HG03442 (cell line): ENCODE data around the gene DRC3.

Source experiments
- ATAC-seq: cut with Tn5 transposase; IDR thresholded peaks from one replicate; pipeline ENCODE4 v1.9.1; 2021; ENCODE audit warnings: mild to moderate bottlenecking, moderate library complexity; ENCODE audit not compliant: unreplicated experiment

The DRC3 gene

GRCh38 chr17:18041776-18042175 is 69.1 kb downstream of the DRC3 start:
- ATAC-seq: no peak

- no peak for ATAC-seq
Measured at GRCh38 chr17:18042983-18043382, 70.3 kb downstream of the DRC3 start.

- ATAC-seq: no peak
Measured at GRCh38 chr17:18043491-18043890, 70.8 kb downstream of the DRC3 start.

DNA sequence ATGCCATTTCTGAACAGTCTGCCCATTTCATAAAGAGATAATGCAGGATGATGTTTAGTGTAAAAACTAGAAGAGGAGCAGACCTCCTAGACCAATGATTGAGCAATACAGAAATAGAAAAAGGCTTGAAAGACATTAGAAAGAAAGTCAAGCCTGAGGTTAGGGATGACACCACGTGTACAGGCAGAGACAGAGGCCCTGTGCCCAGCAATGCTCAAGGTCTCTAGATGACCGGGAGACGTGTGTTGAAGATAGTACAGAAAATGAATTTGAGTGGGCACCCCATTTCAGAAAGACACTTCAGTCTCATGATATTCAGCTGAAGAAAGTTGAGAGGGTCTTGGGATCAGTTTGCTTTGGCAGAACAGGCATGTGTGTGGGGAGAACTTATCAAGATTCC is 71.9 kb downstream of the DRC3 start:
- no peak for ATAC-seq

GRCh38 chr17:18045691-18046350 is 73.2 kb downstream of the DRC3 start:
- ATAC-seq: no peak

GRCh38 chr17:18055597-18055996 is 82.9 kb downstream of the DRC3 start:
- no peak for ATAC-seq

- no peak for ATAC-seq
Measured at GRCh38 chr17:18056214-18056613, 83.6 kb downstream of the DRC3 start.

DNA sequence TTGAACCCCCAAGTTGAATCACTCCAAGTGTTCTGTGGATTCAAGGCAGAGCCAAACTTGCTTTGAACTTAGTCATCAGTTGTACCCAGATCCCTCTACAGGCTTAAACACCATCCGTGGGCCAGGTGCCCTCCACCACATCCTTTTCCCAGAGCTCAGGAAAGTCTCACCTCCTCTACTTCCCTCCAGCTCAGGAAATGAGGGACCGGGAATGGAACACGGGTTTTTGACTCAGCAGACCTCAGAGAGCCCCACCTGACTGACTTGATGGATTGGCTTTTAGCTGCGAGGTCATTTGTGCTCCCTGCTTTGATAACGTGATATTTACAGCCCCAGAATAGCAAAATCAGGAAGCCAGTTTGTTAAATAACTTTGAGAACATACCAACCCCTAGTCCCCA is 86.6 kb downstream of the DRC3 start:
- ATAC-seq: no peak

- no peak for ATAC-seq
Measured at GRCh38 chr17:18064053-18064452, 91.4 kb downstream of the DRC3 start.

DNA sequence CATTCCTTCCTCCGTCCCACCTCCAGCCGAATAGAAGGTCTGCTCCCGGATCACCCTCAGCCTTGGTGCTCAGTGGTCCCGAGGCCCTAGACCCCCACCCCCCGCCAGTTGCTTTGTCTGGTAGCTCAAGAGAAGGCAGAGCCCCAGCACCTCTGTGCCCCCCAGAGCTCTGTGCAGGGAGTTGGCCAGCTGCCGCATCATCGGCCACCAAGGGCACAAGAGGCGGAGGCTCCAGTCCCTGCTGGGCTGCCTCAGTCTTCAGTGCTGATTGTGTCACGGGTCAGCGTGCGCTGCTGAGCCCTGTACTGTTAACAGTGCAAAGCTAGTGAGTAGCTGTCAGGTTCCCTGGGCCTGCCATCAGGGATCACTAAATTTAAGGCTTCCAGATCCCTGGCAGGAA is 92.9 kb downstream of the DRC3 start:
- no peak for ATAC-seq
